Activated T-cell treated with anti-CD3 and anti-CD28 coated beads for 24 hours (primary cell): ENCODE measurements around the gene TRIM7.
"Not testable (repeated sequence)": the region's sequence is repeated elsewhere in the genome, so short reads cannot be mapped to it uniquely, and the experiment has no call there.

ENCODE experiments used
- DNase-seq: peaks from one replicate; pipeline ENCODE4 v3.0.0-alpha.2; 2020; ENCODE audit warnings: low read depth

TRIM7 gene

DNA sequence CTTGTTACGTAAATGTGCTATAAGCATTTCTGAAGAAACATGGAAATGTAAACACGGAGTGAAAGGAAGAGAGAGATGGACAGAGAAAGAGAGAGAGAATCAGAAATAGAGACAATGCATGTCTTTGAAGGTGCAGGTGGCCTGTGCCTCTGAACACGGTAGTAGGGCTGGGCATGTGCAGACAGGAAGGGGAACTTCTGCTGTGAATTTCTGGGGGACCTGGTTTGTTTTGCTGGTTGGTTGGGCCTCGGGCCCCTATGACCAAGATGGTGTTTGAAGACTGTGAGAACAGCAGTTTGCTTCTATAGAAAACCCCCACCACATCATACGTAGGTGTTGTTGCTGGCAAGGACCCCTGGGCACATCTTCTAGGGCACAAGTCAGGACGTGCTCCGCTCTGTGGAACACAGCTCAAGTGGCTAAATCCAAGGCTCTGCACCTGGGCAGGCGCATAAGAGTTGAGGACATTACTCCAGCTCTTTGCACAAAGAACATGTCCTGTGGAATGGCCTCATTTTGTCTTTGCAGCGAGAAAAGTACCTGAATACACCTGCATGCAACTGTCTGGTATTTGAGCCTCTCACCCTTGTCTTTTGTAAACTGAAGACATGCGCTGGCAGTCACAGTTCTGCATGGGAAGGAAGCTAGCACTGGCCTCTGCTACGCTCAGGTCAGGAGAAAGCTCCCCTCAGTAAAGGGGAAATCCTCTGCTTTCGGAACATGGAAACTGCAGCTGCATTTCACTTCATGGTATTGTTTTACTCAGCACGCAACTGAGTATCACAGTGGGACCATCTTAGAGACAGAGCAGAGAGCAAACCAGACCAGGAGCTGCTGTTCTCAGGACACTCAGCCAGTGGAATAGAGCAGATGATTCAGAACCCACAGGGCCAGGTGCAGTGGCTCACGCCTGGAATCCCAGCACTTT is 54.9 kb downstream of the TRIM7 start:
- no peak for DNase-seq

DNA sequence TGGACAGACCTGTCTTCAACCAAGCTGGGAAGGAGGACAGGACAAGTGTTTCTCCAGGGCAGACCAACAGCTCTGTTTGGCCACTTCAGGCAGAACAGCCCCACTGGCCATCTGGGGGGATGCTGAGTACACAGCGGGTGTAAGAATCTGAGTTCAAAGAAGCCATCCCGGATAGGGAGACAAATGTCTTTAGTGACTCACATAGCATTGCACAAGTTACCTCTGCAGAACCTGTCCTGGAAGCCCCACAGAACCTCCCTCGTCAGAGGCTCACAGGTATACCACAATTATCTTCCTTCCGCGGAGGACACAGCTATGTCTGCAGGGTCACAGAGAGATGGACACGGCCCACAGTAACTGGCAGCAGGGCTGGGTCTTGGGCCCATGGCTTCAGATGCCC is 55.6 kb downstream of the TRIM7 start:
- DNase-seq: no peak

DNA sequence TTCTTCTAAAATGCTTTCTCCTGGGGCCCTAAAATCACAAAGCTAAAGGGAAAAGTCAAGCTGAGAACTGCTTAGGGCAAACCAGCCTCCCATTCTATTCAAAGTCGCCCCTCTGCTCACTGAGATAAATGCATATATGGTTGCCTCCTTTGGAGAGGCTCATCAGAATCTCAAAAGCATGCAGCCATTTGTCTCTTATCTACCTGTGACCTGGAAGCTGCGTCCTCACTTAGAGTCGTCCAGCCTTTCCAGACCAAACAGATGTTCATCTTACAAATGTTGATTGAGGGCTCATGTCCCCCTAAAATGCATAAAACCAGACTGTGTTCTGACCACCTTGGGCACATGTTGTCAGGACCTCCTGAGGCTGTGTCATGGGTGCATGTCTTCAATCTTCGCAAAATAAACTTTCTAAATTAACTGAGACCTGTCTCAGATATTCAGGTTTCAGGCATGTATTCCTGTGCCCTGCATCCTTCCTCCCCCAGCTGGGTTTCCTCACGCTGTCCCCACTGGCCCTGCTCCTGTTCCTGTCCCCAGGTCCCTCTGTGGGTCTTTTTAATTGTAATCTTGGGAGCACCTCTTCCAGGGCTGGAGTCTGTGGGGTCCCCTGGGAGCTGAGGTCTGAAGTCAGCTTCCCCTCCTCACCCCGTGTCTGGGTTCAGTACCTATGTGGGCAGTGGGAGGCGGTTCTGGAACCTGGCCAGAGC is 57.9 kb downstream of the TRIM7 start, which contains the start of gene OR2V2:
Gene OR2V2, plus strand, starts transcription at position 660 of the 710 bp plus-strand sequence. CDS start 7,357 bp downstream, outside the sequence.
- not testable (repeated sequence) for DNase-seq

DNA sequence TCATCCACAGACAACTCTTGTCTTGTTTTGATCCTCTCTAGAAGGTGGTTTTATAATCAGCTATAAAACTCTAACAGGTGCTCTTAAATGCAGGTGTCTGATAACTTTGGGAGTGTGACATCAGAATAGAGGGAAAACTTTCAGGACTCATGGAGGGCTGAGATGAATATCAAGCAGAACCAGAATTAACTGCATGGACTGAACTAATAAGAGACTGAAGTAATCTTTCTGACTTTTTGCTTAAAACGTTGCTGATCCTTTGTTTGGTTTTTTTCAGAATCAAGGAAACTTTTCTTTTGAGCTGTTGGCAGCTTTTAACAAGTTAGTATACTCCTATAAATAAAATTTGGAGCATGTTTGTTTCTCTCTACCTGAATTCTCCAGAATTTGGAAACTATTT is 59.9 kb downstream of the TRIM7 start:
- no peak for DNase-seq
